ENCODE measurements around the gene CPZ.

CPZ gene

GRCh38 chr4:8603931-8604330 lies 11.4 kb downstream of the CPZ start:
- Histone ChIP-seq H2AK5ac (ENCODE audit: low read length) (no peak overlapping the region), H3K4me1 (ENCODE audit: control insufficient read depth in 1 of 2, insufficient read depth in 2 of 2, low read length in 2 of 2) (no peaks in the 10 kb centered on the region), H3K79me1 (ENCODE audit: low read length) (no peaks in the 10 kb centered on the region), H3K27ac (ENCODE audit: low read depth, low read length) (no peak overlapping the region), H4K8ac (ENCODE audit: low read depth, low read length) (no peak overlapping the region), H3K23ac (ENCODE audit: low read length) (no peak overlapping the region), H2BK12ac (ENCODE audit: low read length) (no peak overlapping the region), H4K12ac (ENCODE audit: low read depth, low read length) (no peak overlapping the region), H3K9ac (ENCODE audit: low read length) (no peak overlapping the region), H3K27me3 (ENCODE audit: insufficient read depth, low read length) (no peaks in the 10 kb centered on the region), H4K91ac (ENCODE audit: low read depth, low read length) (no peak overlapping the region), H3K79me2 (ENCODE audit: control insufficient read depth, insufficient read depth, low read length, poor library complexity) (no peaks in the 10 kb centered on the region), H3K9me3 (ENCODE audit: insufficient read depth, low read depth, low read length) (no peaks in the 10 kb centered on the region), H3K36me3 (ENCODE audit: control insufficient read depth in 1 of 2, insufficient read depth in 2 of 2, low read length in 2 of 2) (peaks cover 71 to 76% of the 10 kb centered on the region in 2 experiments), H3K18ac (ENCODE audit: low read length) (no peak overlapping the region), H2BK5ac (ENCODE audit: low read depth, low read length, poor library complexity) (no peak overlapping the region), H2BK120ac (ENCODE audit: insufficient read depth, low read length, poor library complexity) (no peak overlapping the region), H3K4ac (ENCODE audit: low read depth, low read length) (no peak overlapping the region), H3K4me2 (ENCODE audit: low read length) (no peak overlapping the region), H3K14ac (ENCODE audit: low read length) (no peak overlapping the region), H2AFZ (ENCODE audit: insufficient read depth, low read length, poor library complexity) (no peak overlapping the region), H3K4me3 (ENCODE audit: low read depth, low read length) (no peak overlapping the region)
- DNase-seq, result no peak
- WGBS (ENCODE audit: extremely low coverage, insufficient coverage, insufficient read length), result no CpG with 5 or more reads among the region's 22 CpGs

- Histone ChIP-seq H3K79me1 (ENCODE audit: low read length) (no peaks in the 10 kb centered on the region), H3K14ac (ENCODE audit: low read length) (no peak overlapping the region)
These were observed 12.7 kb downstream of the CPZ start for GRCh38 chr4:8605289-8605688.

DNA sequence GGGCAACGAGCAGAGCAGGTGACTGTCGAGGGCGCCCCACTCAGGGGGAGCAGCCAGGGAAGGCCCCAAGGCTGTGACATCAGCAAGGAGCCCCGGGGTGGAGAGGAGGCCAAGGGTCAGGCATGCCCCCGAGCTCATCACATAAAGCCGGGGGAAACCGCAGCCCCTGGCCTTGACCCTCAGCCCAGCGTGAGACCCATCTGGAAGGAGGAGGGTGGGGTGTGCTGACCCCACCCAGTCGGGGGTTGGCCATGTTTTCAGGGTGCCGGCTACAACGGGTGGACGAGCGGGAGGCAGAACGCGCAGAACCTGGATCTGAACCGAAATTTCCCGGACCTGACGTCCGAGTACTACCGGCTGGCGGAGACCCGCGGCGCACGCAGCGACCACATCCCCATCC lies 13.9 kb downstream of the CPZ start:
- Histone ChIP-seq H3K4me3 (ENCODE audit: low read depth, low read length) (no peak overlapping the region), H3K23ac (ENCODE audit: low read length) (no peak overlapping the region), H2BK12ac (ENCODE audit: low read length) (no peak overlapping the region), H3K27me3 (ENCODE audit: insufficient read depth, low read length) (no peaks in the 10 kb centered on the region), H4K91ac (ENCODE audit: low read depth, low read length) (no peak overlapping the region), H3K9me3 (ENCODE audit: insufficient read depth, low read depth, low read length) (no peaks in the 10 kb centered on the region), H2AFZ (ENCODE audit: insufficient read depth, low read length, poor library complexity) (no peak overlapping the region), H2AK5ac (ENCODE audit: low read length) (no peak overlapping the region), H3K9ac (ENCODE audit: low read length) (no peak overlapping the region), H3K79me1 (ENCODE audit: low read length) (no peaks in the 10 kb centered on the region), H3K79me2 (ENCODE audit: control insufficient read depth, insufficient read depth, low read length, poor library complexity) (no peaks in the 10 kb centered on the region), H3K14ac (ENCODE audit: low read length) (no peak overlapping the region), H2BK5ac (ENCODE audit: low read depth, low read length, poor library complexity) (no peak overlapping the region), H4K8ac (ENCODE audit: low read depth, low read length) (no peak overlapping the region), H4K12ac (ENCODE audit: low read depth, low read length) (no peak overlapping the region), H3K4ac (ENCODE audit: low read depth, low read length) (no peak overlapping the region), H3K27ac (ENCODE audit: low read depth, low read length) (no peak overlapping the region), H3K4me1 (ENCODE audit: control insufficient read depth in 1 of 2, insufficient read depth in 2 of 2, low read length in 2 of 2) (no peaks in the 10 kb centered on the region), H3K4me2 (ENCODE audit: low read length) (no peak overlapping the region), H2BK120ac (ENCODE audit: insufficient read depth, low read length, poor library complexity) (no peak overlapping the region), H3K18ac (ENCODE audit: low read length) (no peak overlapping the region), H3K36me3 (ENCODE audit: control insufficient read depth in 1 of 2, insufficient read depth in 2 of 2, low read length in 2 of 2) (peaks cover 65 to 69% of the 10 kb centered on the region in 2 experiments)
- WGBS (ENCODE audit: extremely low coverage, insufficient coverage, insufficient read length), result no CpG with 5 or more reads among the region's 26 CpGs
- no peak for DNase-seq

More at GRCh38 chr4:8605289-8605688, 12.7 kb downstream of the CPZ start:
- Histone ChIP-seq H3K4ac (ENCODE audit: low read depth, low read length) (no peak overlapping the region), H3K9ac (ENCODE audit: low read length) (no peak overlapping the region), H2BK12ac (ENCODE audit: low read length) (no peak overlapping the region), H4K8ac (ENCODE audit: low read depth, low read length) (no peak overlapping the region), H2AFZ (ENCODE audit: insufficient read depth, low read length, poor library complexity) (no peak overlapping the region), H3K27ac (ENCODE audit: low read depth, low read length) (no peak overlapping the region), H3K36me3 (ENCODE audit: control insufficient read depth in 1 of 2, insufficient read depth in 2 of 2, low read length in 2 of 2) (peaks cover 69 to 70% of the 10 kb centered on the region in 2 experiments), H4K91ac (ENCODE audit: low read depth, low read length) (no peak overlapping the region), H3K23ac (ENCODE audit: low read length) (no peak overlapping the region), H3K4me2 (ENCODE audit: low read length) (no peak overlapping the region), H2AK5ac (ENCODE audit: low read length) (no peak overlapping the region), H3K9me3 (ENCODE audit: insufficient read depth, low read depth, low read length) (no peaks in the 10 kb centered on the region), H4K12ac (ENCODE audit: low read depth, low read length) (no peak overlapping the region), H2BK5ac (ENCODE audit: low read depth, low read length, poor library complexity) (no peak overlapping the region), H3K27me3 (ENCODE audit: insufficient read depth, low read length) (no peaks in the 10 kb centered on the region), H2BK120ac (ENCODE audit: insufficient read depth, low read length, poor library complexity) (no peak overlapping the region), H3K4me3 (ENCODE audit: low read depth, low read length) (no peak overlapping the region), H3K4me1 (ENCODE audit: control insufficient read depth in 1 of 2, insufficient read depth in 2 of 2, low read length in 2 of 2) (no peaks in the 10 kb centered on the region), H3K79me2 (ENCODE audit: control insufficient read depth, insufficient read depth, low read length, poor library complexity) (no peaks in the 10 kb centered on the region), H3K18ac (ENCODE audit: low read length) (no peak overlapping the region)
- DNase-seq, result no peak
- WGBS (ENCODE audit: extremely low coverage, insufficient coverage, insufficient read length), result 100% methylated on average over 1 of the region's 1 CpG

GRCh38 chr4:8606966-8607365 lies 14.4 kb downstream of the CPZ start:
- H2BK120ac ChIP-seq (ENCODE audit: insufficient read depth, low read length, poor library complexity), result no peak overlapping the region
- H3K18ac ChIP-seq (ENCODE audit: low read length), result no peak overlapping the region
- H2BK12ac ChIP-seq (ENCODE audit: low read length), result no peak overlapping the region
- no peaks in the 10 kb centered on the region for H3K4me1 ChIP-seq (ENCODE audit: control insufficient read depth in 1 of 2, insufficient read depth in 2 of 2, low read length in 2 of 2)
- no peak overlapping the region for H3K23ac ChIP-seq (ENCODE audit: low read length)
- no peak overlapping the region for H3K4me3 ChIP-seq (ENCODE audit: low read depth, low read length)
- H3K4me2 ChIP-seq (ENCODE audit: low read length), result no peak overlapping the region
- peaks cover 63 to 69% of the 10 kb centered on the region in 2 experiments for H3K36me3 ChIP-seq (ENCODE audit: control insufficient read depth in 1 of 2, insufficient read depth in 2 of 2, low read length in 2 of 2)
- no CpG with 5 or more reads among the region's 10 CpGs for WGBS (ENCODE audit: extremely low coverage, insufficient coverage, insufficient read length)
- no peak overlapping the region for H2AK5ac ChIP-seq (ENCODE audit: low read length)
- H3K27me3 ChIP-seq (ENCODE audit: insufficient read depth, low read length), result no peaks in the 10 kb centered on the region
- no peak overlapping the region for H2BK5ac ChIP-seq (ENCODE audit: low read depth, low read length, poor library complexity)
- H4K91ac ChIP-seq (ENCODE audit: low read depth, low read length), result no peak overlapping the region
- H3K79me2 ChIP-seq (ENCODE audit: control insufficient read depth, insufficient read depth, low read length, poor library complexity), result no peaks in the 10 kb centered on the region
- H3K14ac ChIP-seq (ENCODE audit: low read length), result no peak overlapping the region
- peak; percentile 28 to 48 for DNase-seq
- H3K4ac ChIP-seq (ENCODE audit: low read depth, low read length), result no peak overlapping the region
- no peaks in the 10 kb centered on the region for H3K9me3 ChIP-seq (ENCODE audit: insufficient read depth, low read depth, low read length)
- H2AFZ ChIP-seq (ENCODE audit: insufficient read depth, low read length, poor library complexity), result no peak overlapping the region
- H3K27ac ChIP-seq (ENCODE audit: low read depth, low read length), result no peak overlapping the region
- no peak overlapping the region for H4K12ac ChIP-seq (ENCODE audit: low read depth, low read length)
- H3K9ac ChIP-seq (ENCODE audit: low read length), result no peak overlapping the region
- no peaks in the 10 kb centered on the region for H3K79me1 ChIP-seq (ENCODE audit: low read length)
- H4K8ac ChIP-seq (ENCODE audit: low read depth, low read length), result no peak overlapping the region

Measured in trophoblast cell (in vitro differentiated cells and primary cell).